ENCODE measurements around the gene HGFAC.

The HGFAC gene

GRCh38 chr4:3492741-3493719 lies 51.3 kb downstream of the HGFAC start:
- no peak for DNase-seq

GRCh38 chr4:3493720-3494461 lies 52.1 kb downstream of the HGFAC start:
- no peak for DNase-seq

- DNase-seq = no peak
Observed at GRCh38 chr4:3494462-3494871, 52.7 kb downstream of the HGFAC start.

- no peak for DNase-seq
Observed at GRCh38 chr4:3495204-3495975, 53.6 kb downstream of the HGFAC start.

GRCh38 chr4:3496021-3496420 lies 54.3 kb downstream of the HGFAC start:
- no peak for DNase-seq

GRCh38 chr4:3497095-3497494 lies 55.3 kb downstream of the HGFAC start:
- DNase-seq = no peak

- no peak for DNase-seq
Observed at GRCh38 chr4:3497523-3498389, 56.0 kb downstream of the HGFAC start.

- DNase-seq = no peak
Observed at GRCh38 chr4:3498407-3498806, 56.6 kb downstream of the HGFAC start.

Data from CD4-positive, alpha-beta T cell treated with Interleukin-4 for 1 hour (primary cell).